ENCODE measurements around the gene CABLES1.
"Not testable (repeated sequence)": the region's sequence is repeated elsewhere in the genome, so short reads cannot be mapped to it uniquely, and the experiment has no call there.

Gene CABLES1

GRCh38 chr18:23108496-23108895, 26.8 kb upstream of the CABLES1 start:
- in situ Hi-C loops (cut with HindIII; ENCODE audit: low sequenced_read_pairs), result no loop called here

GRCh38 chr18:23109163-23109562, 26.1 kb upstream of the CABLES1 start:
- in situ Hi-C loops (cut with HindIII; ENCODE audit: low sequenced_read_pairs), result not testable (repeated sequence)

GRCh38 chr18:23113576-23113975, 21.7 kb upstream of the CABLES1 start:
- in situ Hi-C loops (cut with HindIII; ENCODE audit: low sequenced_read_pairs), result no loop called here

GRCh38 chr18:23114171-23114881, 21.0 kb upstream of the CABLES1 start:
- in situ Hi-C loops (cut with HindIII; ENCODE audit: low sequenced_read_pairs), result no loop called here

- in situ Hi-C loops (cut with HindIII; ENCODE audit: low sequenced_read_pairs), result no loop called here
Observed at GRCh38 chr18:23114911-23115310, 20.4 kb upstream of the CABLES1 start.

GRCh38 chr18:23115683-23116096, 19.6 kb upstream of the CABLES1 start:
- in situ Hi-C loops (cut with HindIII; ENCODE audit: low sequenced_read_pairs), result no loop called here

- in situ Hi-C loops (cut with HindIII; ENCODE audit: low sequenced_read_pairs), result no loop called here
Observed at GRCh38 chr18:23121133-23121532, 14.2 kb upstream of the CABLES1 start.

- in situ Hi-C loops (cut with HindIII; ENCODE audit: low sequenced_read_pairs), result no loop called here
Observed at GRCh38 chr18:23122334-23123229, 12.7 kb upstream of the CABLES1 start.

- in situ Hi-C loops (cut with HindIII; ENCODE audit: low sequenced_read_pairs), result no loop called here
Observed at GRCh38 chr18:23126376-23127056, 8.8 kb upstream of the CABLES1 start.

GRCh38 chr18:23127090-23127489, 8.2 kb upstream of the CABLES1 start:
- in situ Hi-C loops (cut with HindIII; ENCODE audit: low sequenced_read_pairs), result no loop called here

GRCh38 chr18:23129355-23130002, 5.8 kb upstream of the CABLES1 start:
- in situ Hi-C loops (cut with HindIII; ENCODE audit: low sequenced_read_pairs), result no loop called here

- in situ Hi-C loops (cut with HindIII; ENCODE audit: low sequenced_read_pairs), result no loop called here
Observed at GRCh38 chr18:23131693-23132319, 3.5 kb upstream of the CABLES1 start.

- in situ Hi-C loops (cut with HindIII; ENCODE audit: low sequenced_read_pairs), result no loop called here
Observed at GRCh38 chr18:23133860-23134779, 1.2 kb upstream of the CABLES1 start.

GRCh38 chr18:23135550-23136325, 453 bp downstream of the CABLES1 start:
- in situ Hi-C loops (cut with HindIII; ENCODE audit: low sequenced_read_pairs), result no loop called here

- in situ Hi-C loops (cut with HindIII; ENCODE audit: low sequenced_read_pairs), result no loop called here
Observed at GRCh38 chr18:23136326-23137096, 1.2 kb downstream of the CABLES1 start.

- in situ Hi-C loops (cut with HindIII; ENCODE audit: low sequenced_read_pairs), result no loop called here
Observed at GRCh38 chr18:23137097-23137635, 1.9 kb downstream of the CABLES1 start.

- in situ Hi-C loops (cut with HindIII; ENCODE audit: low sequenced_read_pairs), result no loop called here
Observed at GRCh38 chr18:23137788-23138216, 2.5 kb downstream of the CABLES1 start.

GRCh38 chr18:23138471-23138870, 3.2 kb downstream of the CABLES1 start:
- in situ Hi-C loops (cut with HindIII; ENCODE audit: low sequenced_read_pairs), result no loop called here
